ENCODE data around the gene JOSD2. TPM values are rescaled to one million over a fixed set of nuclear protein-coding genes. Genes with fewer than 3 reads are reported as not detected.
A peak's percentile ranks its signal among the peaks of the same experiment; 100 is the strongest.
"Not testable (repeated sequence)": the region's sequence is repeated elsewhere in the genome, so short reads cannot be mapped to it uniquely, and the experiment has no call there.

Gene JOSD2
- total and polyA plus RNA-seq, 5 donors from 2014 or later: 16.6 to 37.7 (median 25.8) TPM

- Mint-ChIP-seq H3K9me3 (no peaks in the 10 kb centered on the region), H3K4me1 (peaks cover 0 to 25% (median 20%) of the 10 kb centered on the region in 4 donors), H3K27ac (no peak overlapping the region), H3K36me3 (peaks cover 23% of the 10 kb centered on the region), H3K4me3 (peak overlapping the region in 3 of 4 donors; percentile 43 to 60 (median 52)), H3K27me3 (peaks cover 9% of the 10 kb centered on the region)
- H3K4me1 ChIP-seq (ENCODE audit: control insufficient read depth, insufficient read depth, low read length, poor library complexity, severe bottlenecking): peaks cover 26% of the 10 kb centered on the region
- H3K27ac ChIP-seq (ENCODE audit: insufficient read depth, low read length, poor library complexity, severe bottlenecking): no peak overlapping the region
- no peaks in the 10 kb centered on the region for H3K27me3 ChIP-seq (ENCODE audit: control insufficient read depth, insufficient read depth, low read length)
- H3K4me3 ChIP-seq (ENCODE audit: low read depth, low read length): no peak overlapping the region
- DNase-seq (no peak), ATAC-seq (ENCODE audit: low read depth in 2 of 2) (no peak)
- peaks cover 32% of the 10 kb centered on the region for H3K36me3 ChIP-seq (ENCODE audit: control insufficient read depth, insufficient read depth, low read length)
- no peaks in the 10 kb centered on the region for H3K9me3 ChIP-seq (ENCODE audit: control insufficient read depth in 2 of 2, low read length in 2 of 2)
These were observed 31.9 kb downstream of the JOSD2 start for GRCh38 chr19:50478901-50479715.

- Histone ChIP-seq H3K36me3 (ENCODE audit: control insufficient read depth, insufficient read depth, low read length) (peaks cover 27% of the 10 kb centered on the region), H3K4me3 (ENCODE audit: low read depth, low read length) (peak overlapping the region; percentile 55), H3K27ac (ENCODE audit: insufficient read depth, low read length, poor library complexity, severe bottlenecking) (no peak overlapping the region), H3K27me3 (ENCODE audit: control insufficient read depth, insufficient read depth, low read length) (no peaks in the 10 kb centered on the region), H3K9me3 (ENCODE audit: control insufficient read depth in 2 of 2, low read length in 2 of 2) (no peaks in the 10 kb centered on the region), H3K4me1 (ENCODE audit: control insufficient read depth, insufficient read depth, low read length, poor library complexity, severe bottlenecking) (peaks cover 26% of the 10 kb centered on the region)
- Mint-ChIP-seq H3K9me3 (no peaks in the 10 kb centered on the region), H3K4me3 (peak overlapping the region; percentile 98 to 99 (median 99)), H3K27me3 (peaks cover 9% of the 10 kb centered on the region), H3K4me1 (peaks cover 0 to 25% (median 19%) of the 10 kb centered on the region in 4 donors), H3K36me3 (peaks cover 15% of the 10 kb centered on the region), H3K27ac (peak overlapping the region; percentile 71 to 97 (median 94))
- ATAC-seq (ENCODE audit: low read depth in 2 of 2) (no peak), DNase-seq (no peak)
These were observed 33.1 kb downstream of the JOSD2 start for GRCh38 chr19:50477751-50478515.

GRCh38 chr19:50476907-50477238, 34.1 kb downstream of the JOSD2 start:
- Histone ChIP-seq H3K4me1 (ENCODE audit: control insufficient read depth, insufficient read depth, low read length, poor library complexity, severe bottlenecking) (peaks cover 26% of the 10 kb centered on the region), H3K4me3 (ENCODE audit: low read depth, low read length) (peak overlapping the region; percentile 55), H3K36me3 (ENCODE audit: control insufficient read depth, insufficient read depth, low read length) (peaks cover 26% of the 10 kb centered on the region), H3K9me3 (ENCODE audit: control insufficient read depth in 2 of 2, low read length in 2 of 2) (no peaks in the 10 kb centered on the region), H3K27me3 (ENCODE audit: control insufficient read depth, insufficient read depth, low read length) (no peaks in the 10 kb centered on the region), H3K27ac (ENCODE audit: insufficient read depth, low read length, poor library complexity, severe bottlenecking) (peak overlapping the region; percentile 85)
- Mint-ChIP-seq H3K4me1 (peaks cover 0 to 25% (median 19%) of the 10 kb centered on the region in 4 donors), H3K36me3 (peaks cover 15% of the 10 kb centered on the region), H3K4me3 (peak overlapping the region; percentile 98 to 99 (median 99)), H3K27me3 (peaks cover 9% of the 10 kb centered on the region), H3K27ac (peak overlapping the region; percentile 85 to 99 (median 97)), H3K9me3 (no peaks in the 10 kb centered on the region)
- ATAC-seq (ENCODE audit: low read depth in 2 of 2): no peak
- no peak for DNase-seq

- H3K27ac Mint-ChIP-seq: peak within 1 kb of the TSS; percentile 97 to 99 (median 98)
- peaks cover 23% of the 10 kb centered on the region for H3K36me3 ChIP-seq (ENCODE audit: control insufficient read depth, insufficient read depth, low read length)
- peaks cover 26% of the 10 kb centered on the region for H3K4me1 ChIP-seq (ENCODE audit: control insufficient read depth, insufficient read depth, low read length, poor library complexity, severe bottlenecking)
- H3K4me3 ChIP-seq (ENCODE audit: low read depth, low read length): peak within 1 kb of the TSS; percentile 55
- no peaks in the 10 kb centered on the region for H3K9me3 ChIP-seq (ENCODE audit: control insufficient read depth in 2 of 2, low read length in 2 of 2)
- H3K27me3 Mint-ChIP-seq: peaks cover 9% of the 10 kb centered on the region
- peak within 1 kb of the TSS; percentile 85 for H3K27ac ChIP-seq (ENCODE audit: insufficient read depth, low read length, poor library complexity, severe bottlenecking)
- peak; percentile 88 to 95 for ATAC-seq (ENCODE audit: low read depth in 2 of 2)
- no peaks in the 10 kb centered on the region for H3K9me3 Mint-ChIP-seq
- peaks cover 0 to 25% (median 19%) of the 10 kb centered on the region in 4 donors for H3K4me1 Mint-ChIP-seq
- DNase-seq: peak; percentile 85 to 95 (median 94)
- peaks cover 15% of the 10 kb centered on the region for H3K36me3 Mint-ChIP-seq
- H3K4me3 Mint-ChIP-seq: peak within 1 kb of the TSS; percentile 98 to 99 (median 99)
- no peaks in the 10 kb centered on the region for H3K27me3 ChIP-seq (ENCODE audit: control insufficient read depth, insufficient read depth, low read length)
These were observed 34.6 kb downstream of the JOSD2 start, which contains the start of the genes EMC10 and GARIN5A for GRCh38 chr19:50476224-50476906. TSS of gene EMC10 (plus strand) at chr19:50476507. CDS start at chr19:50476545, 38 bp downstream. TSS of gene GARIN5A (minus strand) at chr19:50476848. CDS start at chr19:50476388, 460 bp downstream.

- Histone ChIP-seq H3K9me3 (ENCODE audit: control insufficient read depth in 2 of 2, low read length in 2 of 2) (no peaks in the 10 kb centered on the region), H3K27ac (ENCODE audit: insufficient read depth, low read length, poor library complexity, severe bottlenecking) (peak overlapping the region; percentile 85), H3K4me3 (ENCODE audit: low read depth, low read length) (no peak overlapping the region), H3K36me3 (ENCODE audit: control insufficient read depth, insufficient read depth, low read length) (peaks cover 18% of the 10 kb centered on the region), H3K4me1 (ENCODE audit: control insufficient read depth, insufficient read depth, low read length, poor library complexity, severe bottlenecking) (peaks cover 26% of the 10 kb centered on the region), H3K27me3 (ENCODE audit: control insufficient read depth, insufficient read depth, low read length) (no peaks in the 10 kb centered on the region)
- Mint-ChIP-seq H3K4me3 (peak overlapping the region; percentile 98 to 99 (median 99)), H3K4me1 (peaks cover 0 to 25% (median 19%) of the 10 kb centered on the region in 4 donors), H3K27me3 (peaks cover 9% of the 10 kb centered on the region), H3K36me3 (peaks cover 11% of the 10 kb centered on the region), H3K9me3 (no peaks in the 10 kb centered on the region), H3K27ac (peak overlapping the region; percentile 97 to 99 (median 98))
- ATAC-seq (ENCODE audit: low read depth in 2 of 2) (no peak), DNase-seq (no peak)
These were observed 35.2 kb downstream of the JOSD2 start for GRCh38 chr19:50475736-50476223.

GRCh38 chr19:50475101-50475568, 35.9 kb downstream of the JOSD2 start:
- Histone ChIP-seq H3K27ac (ENCODE audit: insufficient read depth, low read length, poor library complexity, severe bottlenecking) (peak overlapping the region; percentile 10), H3K36me3 (ENCODE audit: control insufficient read depth, insufficient read depth, low read length) (peaks cover 12% of the 10 kb centered on the region), H3K4me3 (ENCODE audit: low read depth, low read length) (no peak overlapping the region), H3K9me3 (ENCODE audit: control insufficient read depth in 2 of 2, low read length in 2 of 2) (no peaks in the 10 kb centered on the region), H3K27me3 (ENCODE audit: control insufficient read depth, insufficient read depth, low read length) (no peaks in the 10 kb centered on the region), H3K4me1 (ENCODE audit: control insufficient read depth, insufficient read depth, low read length, poor library complexity, severe bottlenecking) (peaks cover 26% of the 10 kb centered on the region)
- Mint-ChIP-seq H3K9me3 (peaks cover 0 to 1% (median 0%) of the 10 kb centered on the region in 7 donors), H3K27me3 (peaks cover 9% of the 10 kb centered on the region), H3K4me3 (peak overlapping the region; percentile 73 to 99 (median 98)), H3K36me3 (peaks cover 11% of the 10 kb centered on the region), H3K4me1 (peaks cover 0 to 25% (median 19%) of the 10 kb centered on the region in 4 donors), H3K27ac (peak overlapping the region; percentile 85 to 98 (median 97))
- DNase-seq (no peak), ATAC-seq (ENCODE audit: low read depth in 2 of 2) (no peak)

- not testable (repeated sequence) for H3K4me3 Mint-ChIP-seq; H3K4me3 ChIP-seq (ENCODE audit: low read depth, low read length); H3K9me3 ChIP-seq (ENCODE audit: control insufficient read depth in 2 of 2, low read length in 2 of 2); ATAC-seq (ENCODE audit: low read depth in 2 of 2); H3K36me3 Mint-ChIP-seq; H3K27ac ChIP-seq (ENCODE audit: insufficient read depth, low read length, poor library complexity, severe bottlenecking); H3K36me3 ChIP-seq (ENCODE audit: control insufficient read depth, insufficient read depth, low read length); H3K27me3 ChIP-seq (ENCODE audit: control insufficient read depth, insufficient read depth, low read length); H3K27ac Mint-ChIP-seq; H3K9me3 Mint-ChIP-seq; H3K27me3 Mint-ChIP-seq; DNase-seq
- H3K4me1 ChIP-seq (ENCODE audit: control insufficient read depth, insufficient read depth, low read length, poor library complexity, severe bottlenecking): peaks cover 21% of the 10 kb centered on the region
- peaks cover 0 to 25% (median 16%) of the 10 kb centered on the region in 4 donors for H3K4me1 Mint-ChIP-seq
These were observed 37.7 kb downstream of the JOSD2 start for GRCh38 chr19:50473336-50473735.
